NCI-H510A treated with DMSO at 0.1 percent for 48 hours (cell line): ENCODE data around the gene BCL7C.
A peak's percentile ranks its signal among the peaks of the same experiment; 100 is the strongest.
"Not testable (repeated sequence)": the region's sequence is repeated elsewhere in the genome, so short reads cannot be mapped to it uniquely, and the experiment has no call there.

Source experiments
- DNase-seq: peaks from one replicate; lab custom pipeline; 2025; lab: John Stamatoyannopoulos, UW

BCL7C gene

DNA sequence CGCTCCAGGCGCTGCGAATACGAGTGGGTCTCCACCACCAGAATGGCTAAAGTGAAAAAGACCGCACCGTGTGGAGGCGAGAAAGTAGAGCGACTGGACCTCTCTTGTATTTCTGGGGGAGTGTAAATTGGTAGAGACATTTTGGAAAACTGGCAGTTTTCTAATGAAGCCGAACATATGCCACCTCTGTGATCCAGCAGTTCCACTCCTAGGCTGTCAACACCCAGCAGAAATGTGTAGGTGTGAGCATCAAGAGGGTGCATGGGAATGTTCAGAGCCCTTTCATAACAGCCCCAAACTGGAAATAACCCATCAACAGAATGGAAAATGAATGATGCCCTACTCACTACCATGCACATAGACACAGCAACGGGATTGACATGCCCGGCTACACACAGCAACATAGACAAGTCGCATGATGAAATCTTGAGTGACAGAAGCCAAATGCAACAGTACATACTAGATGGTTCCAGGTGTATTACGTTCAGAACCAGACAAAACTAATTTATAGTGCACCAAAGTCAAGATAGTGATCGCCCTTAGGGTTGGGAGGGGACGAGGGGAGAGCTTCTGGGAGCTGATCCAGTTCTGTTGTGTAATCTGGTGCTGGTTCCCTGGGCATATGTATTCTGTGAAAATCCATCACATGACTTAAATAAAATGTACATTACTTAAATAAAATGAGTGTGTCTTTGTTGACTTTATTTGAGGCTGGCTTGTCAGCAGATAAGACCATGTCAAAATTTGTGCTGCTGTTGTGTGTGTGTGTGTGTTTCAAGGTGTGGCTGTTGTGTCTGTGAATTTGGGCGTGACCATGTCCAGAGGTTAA lies 877 bp upstream of the BCL7C start:
- no peak for DNase-seq

DNA sequence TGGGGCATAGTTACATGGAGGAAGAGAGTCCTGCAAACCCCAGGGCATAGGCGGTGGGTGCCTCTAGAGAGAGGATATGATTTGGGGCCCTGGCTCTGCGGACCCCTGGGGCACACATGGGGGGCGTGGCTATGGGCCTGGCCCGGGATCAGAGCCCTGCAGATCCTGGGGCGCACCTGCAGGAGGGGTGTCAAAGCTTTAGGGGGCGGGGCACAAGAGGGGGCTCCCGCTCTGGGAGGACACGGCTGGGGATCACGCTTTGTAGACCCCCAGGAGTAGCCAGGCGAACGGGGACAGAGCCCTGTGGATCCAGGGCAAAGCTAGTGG lies 497 bp downstream of the BCL7C start:
- DNase-seq: no peak

DNA sequence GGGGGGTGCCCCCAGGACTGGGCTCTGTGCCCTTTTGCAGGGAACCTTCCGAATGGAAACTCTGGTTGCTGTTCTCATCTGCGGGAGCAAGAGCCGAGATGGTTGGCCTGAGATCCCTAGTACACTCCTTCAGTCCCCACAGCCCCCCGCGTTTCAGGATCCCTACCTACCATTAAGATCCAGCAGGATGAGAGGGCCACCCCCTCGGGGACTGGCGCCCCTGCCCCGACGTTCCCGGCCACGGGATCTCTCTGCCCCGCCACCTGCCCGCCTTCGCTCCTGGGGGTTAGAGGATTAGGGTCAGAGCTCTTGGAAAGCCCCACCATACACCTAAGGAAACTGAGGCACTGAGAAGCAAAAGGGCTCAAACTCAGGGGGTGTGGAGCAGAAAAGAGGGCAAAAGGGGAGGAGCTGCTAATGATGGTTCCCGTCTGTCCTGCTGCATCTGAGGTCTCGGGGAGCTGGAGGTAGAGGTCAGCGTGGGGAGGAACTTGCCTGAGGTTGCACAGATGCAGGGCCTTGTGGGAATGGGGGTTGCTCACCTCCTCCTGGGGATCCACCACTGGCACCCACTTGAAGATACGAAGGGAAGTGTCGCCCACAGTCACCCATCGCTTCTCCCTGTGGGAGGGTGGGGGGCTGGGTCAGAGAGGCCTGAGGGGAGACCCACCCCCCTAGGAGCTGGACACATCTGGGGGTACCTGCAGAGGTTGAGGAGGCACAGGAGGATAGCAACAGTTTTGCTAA lies 1.0 kb downstream of the BCL7C start:
- DNase-seq: no peak

DNA sequence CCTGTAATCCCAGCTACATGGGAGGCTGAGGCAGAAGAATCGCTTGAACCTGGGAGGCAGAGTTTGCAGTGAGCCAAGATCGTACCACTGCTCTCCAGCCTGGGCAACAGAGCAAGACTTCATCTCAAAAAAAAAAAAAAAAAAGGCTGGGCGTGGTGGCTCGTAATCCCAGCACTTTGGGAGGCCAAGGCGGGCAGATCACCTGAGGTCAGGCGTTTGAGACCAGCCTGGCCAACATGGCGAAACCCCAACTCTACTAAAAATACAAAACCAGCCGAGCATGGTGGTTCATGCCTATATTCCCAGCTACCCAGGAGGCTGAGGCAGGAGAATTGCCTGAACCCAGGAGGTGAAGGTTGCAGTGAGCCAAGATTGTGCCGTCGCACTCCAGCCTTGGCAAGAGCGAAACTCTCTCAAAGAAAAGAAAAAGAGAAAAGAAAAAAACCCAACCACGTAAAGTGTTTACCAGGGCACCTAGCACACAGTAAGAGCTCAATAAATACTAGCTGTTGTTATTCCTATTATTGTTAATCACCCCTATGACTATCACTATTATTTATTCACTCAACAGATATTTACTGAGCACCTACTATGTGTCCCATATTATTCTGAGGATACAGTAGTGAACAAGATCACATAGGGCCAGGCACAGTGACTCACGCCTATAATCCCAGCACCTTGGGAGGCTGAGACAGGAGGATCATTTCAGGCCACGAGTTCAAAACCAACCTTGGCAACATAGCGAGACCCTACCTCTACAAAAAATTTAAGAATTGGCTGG lies 2.6 kb downstream of the BCL7C start:
- DNase-seq: not testable (repeated sequence)

DNA sequence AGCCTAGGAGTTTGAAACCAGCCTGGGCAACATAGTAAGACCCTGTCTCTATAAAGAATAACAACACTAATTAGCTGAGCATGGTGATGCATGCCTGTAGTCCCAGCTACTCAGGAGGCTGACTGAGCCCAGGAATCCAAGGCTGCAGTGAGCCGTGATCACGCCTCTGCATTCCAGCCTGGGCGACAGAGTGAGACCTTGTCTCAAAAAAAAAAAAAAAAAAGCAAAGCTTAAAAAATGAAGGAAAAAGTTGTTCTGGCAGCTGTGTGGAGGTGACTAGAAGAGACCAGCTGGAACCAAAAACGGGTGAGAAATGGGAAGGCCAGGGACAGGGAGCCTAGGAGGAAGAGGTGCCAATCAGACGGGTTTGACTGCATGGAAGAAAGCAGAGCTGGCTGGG lies 4.2 kb downstream of the BCL7C start:
- DNase-seq: no peak

DNA sequence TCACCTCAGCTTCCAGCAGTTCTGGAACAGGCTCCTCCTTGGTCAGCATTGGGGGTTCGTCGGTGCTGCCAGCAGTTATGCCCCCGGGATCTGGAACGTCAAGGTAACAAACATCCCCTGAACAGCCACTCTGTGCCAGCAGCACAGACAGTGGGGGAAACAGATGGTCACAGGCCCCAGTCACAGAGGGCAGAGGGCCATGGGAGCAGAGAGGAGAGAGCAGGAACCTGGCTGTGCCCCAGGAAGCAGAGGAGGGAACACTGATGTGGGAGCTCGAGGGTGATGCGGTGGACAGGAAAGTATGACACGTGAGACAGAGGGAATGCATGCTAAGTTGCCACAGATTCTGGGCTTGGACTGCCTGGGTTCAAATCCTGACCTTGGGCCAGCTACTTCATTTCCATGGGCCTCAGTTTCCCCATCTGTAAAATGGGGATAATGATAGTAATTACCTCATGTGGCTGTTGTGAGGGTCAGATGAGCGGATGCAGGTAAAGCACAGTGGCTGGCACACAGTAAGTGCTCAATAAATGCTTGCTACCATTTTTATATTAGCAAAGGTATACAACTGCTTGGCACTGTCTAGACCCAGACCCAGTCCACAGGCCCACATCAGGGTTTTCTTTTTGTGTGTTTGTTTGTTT lies 4.9 kb downstream of the BCL7C start:
- DNase-seq: no peak

DNA sequence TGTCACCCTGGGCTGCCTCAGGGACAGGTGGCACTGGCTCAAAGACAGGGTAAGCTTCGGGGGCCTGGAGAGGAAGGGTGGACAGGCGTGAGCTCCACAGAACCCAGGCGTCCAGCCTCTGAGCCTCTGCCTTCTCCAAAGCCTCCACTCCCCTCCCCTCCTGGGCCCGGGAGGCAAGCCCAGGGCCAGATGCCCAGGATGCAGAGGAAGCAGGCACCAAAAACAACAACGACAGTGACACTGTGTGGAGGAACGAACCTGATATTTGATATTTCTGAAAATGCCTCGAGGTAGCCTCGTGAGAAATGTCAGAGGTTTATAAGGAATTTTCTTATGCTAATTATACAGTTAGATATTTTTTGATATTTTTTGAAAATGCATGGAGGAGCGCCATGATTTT lies 6.0 kb downstream of the BCL7C start:
- DNase-seq: no peak

DNA sequence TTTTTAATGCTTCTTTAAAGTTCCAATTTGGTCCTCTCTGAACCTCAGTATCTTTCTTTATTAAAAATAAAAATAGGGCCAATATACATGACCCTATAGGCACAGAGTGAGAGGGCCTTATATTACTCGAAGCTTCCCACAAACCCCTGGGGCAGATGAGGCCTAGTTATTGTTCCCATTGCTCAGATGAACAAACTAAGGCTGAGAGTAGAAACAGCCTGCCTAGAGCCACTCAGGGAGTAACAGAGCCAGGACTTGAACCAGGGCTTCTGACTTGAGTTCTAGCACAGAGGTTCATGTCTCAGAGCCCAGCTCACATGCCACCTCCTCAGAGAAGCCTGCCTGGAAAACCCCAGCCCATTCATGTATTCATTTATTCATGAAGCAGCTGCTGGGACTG lies 7.7 kb downstream of the BCL7C start:
- DNase-seq: no peak

DNA sequence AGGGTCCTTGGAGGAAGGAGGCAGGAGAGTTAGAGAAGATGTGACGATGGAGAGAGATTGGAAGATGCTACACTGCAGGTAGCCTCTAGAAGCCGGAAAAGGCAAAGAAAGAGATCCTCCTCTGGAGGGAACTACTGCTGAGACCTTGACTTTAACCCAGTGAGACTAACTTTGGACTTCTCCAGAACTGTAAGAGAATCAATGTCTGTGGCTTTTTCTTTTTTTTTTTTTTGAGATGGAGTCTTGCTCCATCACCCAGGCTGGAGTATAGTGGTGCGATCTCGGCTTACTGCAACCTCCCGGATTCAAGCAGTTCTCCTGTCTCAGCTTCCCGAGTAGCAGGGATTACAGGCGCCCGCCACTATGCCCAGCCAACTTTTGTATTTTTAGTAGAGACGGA lies 8.7 kb downstream of the BCL7C start:
- DNase-seq: no peak

DNA sequence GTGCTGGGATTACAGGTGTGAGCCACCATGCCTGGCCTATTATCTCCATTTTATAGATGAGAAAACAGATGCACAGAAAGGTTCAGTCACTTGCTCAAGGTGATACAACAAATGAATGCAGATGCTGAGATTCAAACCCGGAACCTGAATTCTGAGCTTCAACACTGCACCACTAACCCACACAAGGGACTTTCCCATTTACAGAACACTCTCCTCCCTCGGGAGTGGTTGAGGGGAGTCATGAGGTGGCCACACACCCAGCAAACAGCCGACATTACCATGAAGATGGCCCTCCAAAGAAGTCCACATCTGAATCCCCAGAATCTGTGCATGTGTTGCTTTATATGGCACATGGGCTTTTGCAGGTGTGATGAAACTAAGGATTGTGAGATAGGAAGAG lies 9.1 kb downstream of the BCL7C start:
- no peak for DNase-seq

DNA sequence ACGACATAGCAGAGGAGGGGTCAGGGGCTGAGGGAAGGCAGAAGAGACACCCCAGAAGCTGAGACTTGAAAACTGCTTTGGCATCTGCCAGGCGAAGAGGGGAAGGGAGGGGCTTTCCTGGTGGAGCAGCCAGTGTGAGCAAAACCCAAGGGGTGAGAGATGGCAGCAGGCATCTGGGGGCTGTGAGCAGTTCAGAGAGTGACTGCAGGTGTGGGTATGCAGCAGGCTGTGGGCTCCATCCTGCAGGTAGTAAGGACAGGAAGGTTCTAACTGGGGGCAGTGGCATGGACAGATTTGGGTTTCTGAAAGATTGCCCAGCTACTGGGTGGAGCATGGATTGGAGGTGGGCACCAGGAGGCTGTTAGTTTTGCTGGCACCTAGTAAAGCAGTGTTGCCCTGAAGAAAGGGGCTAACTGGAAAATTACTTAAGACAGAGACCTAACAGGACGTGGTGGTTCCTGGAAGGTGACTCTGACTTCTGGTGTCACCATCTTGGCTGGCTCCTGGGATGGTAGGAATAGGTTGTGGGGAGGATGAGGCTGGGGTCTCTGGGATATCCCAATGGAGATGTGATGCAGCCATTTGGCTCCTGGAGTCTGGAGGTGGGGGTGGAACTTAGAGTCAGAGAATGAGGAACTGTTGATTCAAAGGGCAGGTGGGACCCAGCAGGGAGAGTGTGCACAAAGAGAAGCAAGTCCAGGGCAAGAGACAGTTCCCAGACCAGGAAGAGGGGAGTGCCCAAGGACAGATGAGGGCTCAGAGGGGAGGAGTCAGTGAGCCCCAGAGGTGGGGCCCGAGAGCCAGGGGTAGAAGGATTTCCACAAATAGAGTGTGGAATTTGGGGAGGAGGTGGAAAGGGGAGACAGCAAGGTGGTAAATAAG lies 11.2 kb downstream of the BCL7C start:
- DNase-seq: no peak

DNA sequence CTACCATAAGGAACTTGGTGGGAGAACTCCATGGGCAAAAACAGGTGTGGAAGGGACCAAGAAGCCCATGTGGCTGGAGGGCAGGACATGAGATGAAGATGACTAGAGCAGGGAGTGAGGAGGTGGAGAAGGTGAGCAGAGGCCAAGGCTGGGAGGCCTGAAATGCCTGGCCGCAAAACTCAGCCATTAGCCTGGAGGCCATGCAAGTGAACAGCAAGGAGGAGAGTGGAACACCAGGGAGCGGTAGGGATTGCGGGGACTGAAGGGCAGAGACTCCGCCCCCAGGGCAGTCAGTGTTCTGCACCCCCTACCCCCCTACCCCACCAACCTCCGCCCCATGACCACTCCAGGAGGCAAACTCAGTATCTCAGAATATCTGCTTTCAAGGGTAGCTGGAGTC lies 17.0 kb downstream of the BCL7C start:
- peak; percentile 43 for DNase-seq

DNA sequence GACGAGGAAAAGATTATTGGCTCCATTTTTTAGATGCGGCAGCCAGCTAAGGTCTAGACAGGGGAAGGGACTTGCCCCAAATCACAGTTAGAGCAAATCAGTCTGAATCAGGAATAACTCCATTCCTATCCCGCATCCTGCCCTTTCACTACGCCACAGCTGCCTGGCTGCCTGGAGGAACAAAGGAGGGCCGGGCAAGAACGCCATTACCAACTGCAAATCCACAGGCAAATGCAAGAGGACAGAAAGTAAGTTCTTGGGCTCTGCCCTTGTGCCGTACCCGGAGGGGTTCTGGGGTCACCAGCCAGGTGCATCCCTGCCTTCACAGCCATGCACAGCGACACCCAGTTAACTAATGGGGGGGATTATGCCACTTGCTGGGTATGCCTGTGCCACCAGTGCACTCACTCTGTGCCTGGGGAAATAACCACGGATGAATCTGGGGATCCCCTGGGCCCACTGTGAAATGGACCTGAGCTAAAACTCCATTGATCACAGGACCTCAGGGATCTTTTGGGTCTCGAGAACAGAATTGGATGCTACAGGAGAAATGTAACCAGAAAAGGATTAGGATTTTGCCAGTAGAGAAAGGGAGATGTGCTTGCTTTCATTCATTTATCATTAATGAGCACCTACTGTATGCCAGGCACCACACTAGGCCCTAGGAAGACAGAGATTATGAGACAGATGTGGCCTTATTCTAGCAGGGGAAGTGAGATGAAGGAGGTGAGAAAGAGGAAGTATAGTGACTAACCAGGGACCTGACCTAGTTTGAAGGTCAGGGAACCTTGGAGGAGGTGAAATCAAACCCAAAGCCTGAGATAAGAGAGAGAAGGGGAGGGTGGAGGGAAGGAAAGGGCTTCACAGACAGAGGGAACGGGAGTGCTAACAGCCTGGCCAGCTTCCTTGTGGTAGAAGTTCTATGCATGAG lies 17.7 kb downstream of the BCL7C start:
- DNase-seq: peak; percentile 83

DNA sequence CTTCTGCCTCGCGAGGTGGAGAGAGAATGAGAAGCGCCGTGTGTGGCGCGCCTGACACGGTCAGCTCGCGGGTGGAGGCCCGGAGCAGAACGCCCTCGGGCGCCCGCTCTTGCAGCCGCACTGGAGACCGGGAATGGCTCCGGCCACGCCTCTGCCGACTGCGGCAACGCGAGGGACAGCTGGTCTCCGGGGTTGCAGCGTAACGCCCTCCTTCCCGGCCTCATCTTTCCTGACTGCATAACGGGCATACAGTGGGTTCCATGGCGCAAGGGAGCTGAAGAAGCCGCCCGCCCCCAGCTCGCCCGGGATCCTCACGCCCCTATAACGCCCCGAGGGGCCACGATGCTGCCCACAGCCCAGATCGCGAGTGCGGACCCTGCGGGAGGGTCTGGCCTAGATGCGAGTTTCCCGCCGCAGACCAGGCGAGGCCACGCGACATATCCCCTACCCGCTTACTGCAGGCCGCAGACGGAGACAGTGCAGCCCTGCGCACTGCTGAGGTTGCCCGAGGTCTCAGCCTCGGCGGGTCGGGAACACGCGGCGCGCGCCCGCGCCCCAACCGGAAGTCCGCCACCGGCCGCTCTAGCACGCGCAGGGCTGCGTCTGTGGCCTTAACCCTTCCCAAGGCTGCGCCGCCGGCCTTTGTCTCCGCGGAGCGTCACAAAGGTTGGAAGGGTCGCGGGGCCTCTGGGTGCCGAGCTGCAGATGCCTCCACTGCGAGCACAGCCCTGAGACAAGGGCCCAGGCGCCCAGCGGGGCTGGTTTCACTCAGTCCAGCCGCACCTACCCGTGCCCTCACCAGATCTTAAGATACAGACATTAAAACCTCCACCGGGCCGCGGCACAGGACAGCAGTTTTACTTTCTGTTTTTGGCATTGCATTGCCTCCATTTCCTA lies 18.8 kb downstream of the BCL7C start:
- DNase-seq: peak; percentile 93

DNA sequence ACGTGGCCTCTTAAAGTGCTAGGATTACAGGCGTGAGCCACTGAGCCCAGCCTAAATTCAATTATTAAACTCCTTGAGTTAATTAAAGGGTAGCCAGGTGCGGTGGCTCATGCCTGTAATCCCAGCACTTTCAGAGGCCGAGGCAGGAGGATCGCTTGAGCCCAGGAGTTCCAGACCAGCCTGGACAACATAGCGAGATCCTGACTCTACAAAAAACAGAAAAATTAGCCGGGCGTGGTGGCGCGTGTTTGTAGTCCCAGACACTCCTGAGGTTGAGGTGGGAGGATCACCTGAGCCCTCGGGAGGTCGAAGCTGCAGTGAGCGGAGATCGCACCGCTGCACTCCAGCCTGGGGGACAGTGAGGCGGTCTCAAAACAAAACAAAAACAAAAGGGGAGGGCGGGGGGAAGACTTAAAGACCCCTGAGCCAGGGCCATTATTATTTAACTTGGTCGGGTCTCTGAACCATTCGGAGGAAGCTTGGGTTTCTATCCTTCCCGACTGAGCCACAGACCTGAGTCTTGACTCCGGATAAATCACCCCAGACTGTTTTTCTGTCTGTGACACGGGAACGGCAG lies 19.5 kb downstream of the BCL7C start:
- no peak for DNase-seq

DNA sequence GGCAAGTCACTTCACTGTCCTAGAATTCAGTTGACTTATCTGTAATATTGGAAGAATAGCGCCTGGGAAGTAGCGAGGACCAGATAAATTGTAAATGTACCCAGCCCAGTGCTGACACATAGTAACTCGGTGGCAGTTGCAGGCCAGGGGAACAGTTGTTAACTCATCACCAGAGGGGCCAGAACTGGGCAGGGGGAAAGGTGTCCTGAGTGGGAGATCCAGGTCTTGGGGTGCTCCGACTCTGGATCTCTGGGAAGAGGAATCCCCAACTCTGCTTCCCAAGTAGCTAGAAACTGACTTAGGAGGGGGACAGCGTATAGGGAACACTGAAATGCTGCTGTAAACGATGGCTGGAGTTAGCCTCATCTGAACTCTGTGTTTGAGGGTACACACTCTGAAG lies 23.0 kb downstream of the BCL7C start:
- no peak for DNase-seq

DNA sequence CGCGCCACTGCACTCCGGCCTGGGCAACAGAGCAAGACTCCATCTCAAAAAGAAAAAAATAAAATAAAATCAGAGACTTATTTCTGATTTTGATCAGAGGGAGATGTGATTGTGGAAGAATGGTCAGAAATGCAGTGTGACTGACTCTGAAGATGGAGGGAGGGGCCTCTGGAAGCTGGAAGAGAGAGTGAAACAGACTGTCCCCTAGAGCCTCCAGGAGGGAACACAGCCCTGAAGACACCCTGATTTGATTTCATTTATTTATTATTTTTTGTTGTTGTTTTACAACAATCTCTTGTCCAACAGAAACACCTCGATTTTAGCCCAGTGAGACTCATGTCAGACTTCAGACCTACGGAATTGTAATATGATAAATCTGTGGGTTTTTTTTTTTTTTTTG lies 26.1 kb downstream of the BCL7C start:
- DNase-seq: no peak

DNA sequence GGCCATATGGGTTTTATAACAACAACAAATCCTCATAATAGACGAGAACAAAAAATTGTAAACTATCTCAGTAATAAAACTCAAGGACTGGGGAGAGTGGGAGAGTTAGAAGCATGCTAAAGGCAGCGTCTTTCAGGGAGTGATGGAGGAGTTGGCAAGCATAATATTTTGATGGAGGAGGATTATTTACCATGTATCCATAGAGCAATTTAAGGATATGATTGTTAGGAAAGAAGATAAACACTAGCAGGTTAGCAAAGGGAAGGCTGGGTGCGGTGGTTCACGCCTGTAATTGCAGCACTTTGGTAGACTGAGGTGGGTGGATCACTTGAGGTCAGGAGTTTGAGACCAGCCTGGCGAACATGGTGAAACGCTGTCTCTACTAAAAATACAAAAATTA lies 27.8 kb downstream of the BCL7C start:
- no peak for DNase-seq

DNA sequence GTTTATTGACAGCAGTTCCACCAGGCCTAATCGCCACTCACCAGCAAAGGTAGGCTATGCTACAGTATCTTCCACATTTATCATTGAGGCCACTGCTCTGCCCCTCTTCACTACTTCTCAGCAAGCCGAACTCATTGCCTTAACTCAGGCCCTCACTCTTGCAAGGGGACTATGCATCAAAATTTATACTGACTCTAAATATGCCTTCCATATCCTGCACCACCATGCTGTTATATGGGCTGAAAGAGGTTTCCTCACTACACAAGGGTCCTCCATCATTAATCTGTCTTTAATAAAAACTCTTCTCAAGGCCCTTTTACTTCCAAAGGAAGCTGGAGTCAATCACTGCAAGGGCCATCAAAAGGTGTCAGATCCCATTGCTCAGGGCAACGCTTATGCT lies 30.7 kb downstream of the BCL7C start:
- DNase-seq: not testable (repeated sequence)
